CD4-positive, alpha-beta T cell (primary cell): ENCODE measurements around the gene CGNL1. TPM values are rescaled to one million over a fixed set of nuclear protein-coding genes. Genes with fewer than 3 reads are reported as not detected.

ENCODE experiments used
- ATAC-seq: fragments of 200-7000 bp; cut with Tn5 transposase; one replicate; pipeline ENCODE4 v1.10.0; 2022; ENCODE audit warnings: mild to moderate bottlenecking; ENCODE audit not compliant: poor library complexity
- CTCF ChIA-PET: fragments of 350-600 bp; sonication (Branson Sonifier 250); formaldehyde crosslinking; loops from one replicate; lab custom pipeline; 2021; ENCODE audit warnings: antibody characterized with exemption, inconsistent platforms; lab: Charles Lee
- POLR2A ChIA-PET: fragments of 350-600 bp; sonication (Branson Sonifier 250); formaldehyde crosslinking; loops from one replicate; lab custom pipeline; 2021; ENCODE audit warnings: antibody characterized with exemption, inconsistent platforms; lab: Charles Lee
- DNase-seq, 14 experiments: peaks; one replicate each; pipeline ENCODE4 v3.0.0-alpha.2; 2013 to 2020; ENCODE audit warnings: mixed read lengths in 2 of 14
- H3K27ac ChIP-seq, 2 donors: one replicate each; pipeline versions ENCODE4 v1.5.1 to v1.7.0; 2013; ENCODE audit warnings: low read length in 2 of 2, low read depth in 1 of 2, mild to moderate bottlenecking in 1 of 2
- H3K27me3 ChIP-seq, 2 experiments: 1 replicate in 1 of 2; 2 replicates in 1 of 2; pipeline versions ENCODE4 v1.6.1 to v1.7.0; 2013; ENCODE audit warnings: low read length in 2 of 2, control low read depth in 1 of 2, mild to moderate bottlenecking in 1 of 2, moderate library complexity in 1 of 2; ENCODE audit not compliant: insufficient read depth in 2 of 2, control insufficient read depth in 1 of 2
- H3K36me3 ChIP-seq: one replicate; pipeline ENCODE4 v1.6.1; 2013; ENCODE audit warnings: low read length, control low read depth; ENCODE audit not compliant: insufficient read depth
- H3K4me1 ChIP-seq: one replicate; pipeline ENCODE4 v1.6.1; 2013; ENCODE audit warnings: low read length, control low read depth; ENCODE audit not compliant: insufficient read depth
- H3K4me3 ChIP-seq: one replicate; pipeline ENCODE4 v1.5.1; 2013; ENCODE audit warnings: mild to moderate bottlenecking, low read length, moderate library complexity
- H3K9me3 ChIP-seq, 2 experiments: 1 replicate in 1 of 2; 2 replicates in 1 of 2; pipeline versions ENCODE4 v1.6.1 to v1.7.0; 2013; ENCODE audit warnings: low read length in 2 of 2, mild to moderate bottlenecking in 2 of 2, control low read depth in 1 of 2, moderate library complexity in 1 of 2; ENCODE audit not compliant: control insufficient read depth in 1 of 2, insufficient read depth in 1 of 2
- H3K27ac Mint-ChIP-seq: one replicate; pipeline ENCODE4 v1.8.0; 2020; ENCODE audit warnings: mixed read lengths
- H3K27me3 Mint-ChIP-seq: one replicate; pipeline ENCODE4 v1.8.0; 2021; ENCODE audit warnings: mixed read lengths
- H3K36me3 Mint-ChIP-seq: one replicate; pipeline ENCODE4 v1.8.0; 2021; ENCODE audit warnings: low read depth, mixed read lengths
- H3K4me1 Mint-ChIP-seq: one replicate; pipeline ENCODE4 v1.8.0; 2021; ENCODE audit warnings: low read depth, mixed read lengths
- H3K4me3 Mint-ChIP-seq: one replicate; pipeline ENCODE4 v1.8.0; 2020; ENCODE audit warnings: mild to moderate bottlenecking, mixed read lengths
- H3K9me3 Mint-ChIP-seq: one replicate; pipeline ENCODE4 v1.8.0; 2020; ENCODE audit warnings: mixed read lengths
- CTCF ChIP-seq: fragments of 200-600 bp; IDR thresholded peaks from one replicate; pipeline ENCODE4 v1.8.0; 2022; ENCODE audit warnings: antibody characterized with exemption, mild to moderate bottlenecking
- intact Hi-C, 2 experiments: fragments of 100-400 bp; cut with DNase I in 1 of 2; cut with micrococcal nuclease in 1 of 2; formaldehyde crosslinking; loops; one replicate each; pipeline versions ENCODE4 v1.15.1 to v1.9.0; 2023 to 2025; cut with DNase I, micrococcal nuclease
- total RNA-seq, 174 experiments: library from RNA in 2 of 174; stranded (reverse) in 2 of 174; gene quantifications; one replicate each; pipeline ENCODE4 v1.2.3 and lab custom pipeline; 2021 to 2026

Gene CGNL1
- total RNA-seq, 2 experiments from 2014 or later = not detected

DNA sequence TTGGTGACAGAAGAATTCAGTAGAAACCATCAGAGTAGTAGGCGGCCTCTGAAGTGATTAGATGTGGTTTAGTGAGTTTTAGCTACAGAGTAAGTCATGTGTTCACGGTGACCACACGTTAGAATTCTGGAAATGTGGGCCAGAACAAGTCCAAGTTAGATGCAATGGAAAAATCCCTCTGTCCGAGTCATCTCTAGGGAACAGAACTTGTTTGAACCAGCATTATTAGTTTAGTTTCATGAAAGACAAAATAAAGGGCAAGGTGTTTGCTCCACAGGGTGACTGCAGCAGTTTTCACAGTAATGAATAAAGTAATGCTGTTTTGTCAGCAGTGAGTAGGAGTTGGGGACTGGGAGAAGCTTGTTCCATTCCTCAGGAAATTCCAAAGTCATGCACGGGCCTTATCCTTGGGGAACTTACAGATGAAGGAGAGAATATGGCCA lies 100.2 kb downstream of the CGNL1 start:
- ChIA-PET POLR2A (no interaction called here), CTCF (no interaction called here)
- no peaks in the 10 kb centered on the region for H3K36me3 ChIP-seq
- no peak for ATAC-seq
- H3K27ac Mint-ChIP-seq = no peak overlapping the region
- no peak for TF ChIP-seq CTCF
- peaks cover 3 to 5% of the 10 kb centered on the region in 2 experiments for H3K27me3 ChIP-seq
- H3K9me3 ChIP-seq = no peaks in the 10 kb centered on the region
- H3K27me3 Mint-ChIP-seq = peaks cover 52% of the 10 kb centered on the region
- H3K4me3 ChIP-seq = no peak overlapping the region
- DNase-seq = no peak
- intact Hi-C loops = no loop called here
- no peak overlapping the region for H3K27ac ChIP-seq
- H3K4me1 Mint-ChIP-seq = no peaks in the 10 kb centered on the region
- no peaks in the 10 kb centered on the region for H3K4me1 ChIP-seq
- H3K9me3 Mint-ChIP-seq = no peaks in the 10 kb centered on the region
- no peak overlapping the region for H3K4me3 Mint-ChIP-seq
- H3K36me3 Mint-ChIP-seq = no peaks in the 10 kb centered on the region

GRCh38 chr15:57477736-57478522 lies 101.6 kb downstream of the CGNL1 start:
- H3K36me3 Mint-ChIP-seq = no peaks in the 10 kb centered on the region
- Histone ChIP-seq H3K27me3 (peaks cover 3 to 5% of the 10 kb centered on the region in 2 experiments), H3K27ac (no peak overlapping the region), H3K4me1 (no peaks in the 10 kb centered on the region), H3K9me3 (no peaks in the 10 kb centered on the region), H3K4me3 (no peak overlapping the region), H3K36me3 (no peaks in the 10 kb centered on the region)
- DNase-seq = no peak
- intact Hi-C loops = no loop called here
- no peak for TF ChIP-seq CTCF
- H3K9me3 Mint-ChIP-seq = no peaks in the 10 kb centered on the region
- no peak overlapping the region for H3K4me3 Mint-ChIP-seq
- no peak for ATAC-seq
- H3K4me1 Mint-ChIP-seq = no peaks in the 10 kb centered on the region
- POLR2A ChIA-PET = no interaction called here
- peaks cover 40% of the 10 kb centered on the region for H3K27me3 Mint-ChIP-seq
- no peak overlapping the region for H3K27ac Mint-ChIP-seq
- CTCF ChIA-PET = no interaction called here

GRCh38 chr15:57479005-57479404 lies 102.7 kb downstream of the CGNL1 start:
- Histone ChIP-seq H3K9me3 (no peaks in the 10 kb centered on the region), H3K4me1 (no peaks in the 10 kb centered on the region), H3K36me3 (no peaks in the 10 kb centered on the region), H3K27me3 (peaks cover 5 to 6% of the 10 kb centered on the region in 2 experiments), H3K27ac (no peak overlapping the region), H3K4me3 (no peak overlapping the region)
- H3K27ac Mint-ChIP-seq = no peak overlapping the region
- ATAC-seq = no peak
- POLR2A ChIA-PET = no interaction called here
- H3K4me1 Mint-ChIP-seq = no peaks in the 10 kb centered on the region
- intact Hi-C loops = no loop called here
- no peaks in the 10 kb centered on the region for H3K36me3 Mint-ChIP-seq
- H3K27me3 Mint-ChIP-seq = peaks cover 36% of the 10 kb centered on the region
- TF ChIP-seq CTCF = no peak
- DNase-seq = no peak
- no peak overlapping the region for H3K4me3 Mint-ChIP-seq
- CTCF ChIA-PET = no interaction called here
- H3K9me3 Mint-ChIP-seq = no peaks in the 10 kb centered on the region
